Ascending aorta (tissue), 2 donors: ENCODE results near the gene PLD3. TPM values are rescaled to one million over a fixed set of nuclear protein-coding genes. Genes with fewer than 3 reads are reported as not detected.

Experiments
- DNase-seq, 2 donors: peaks; one replicate each; pipeline ENCODE4 v3.0.0-alpha.2; 2019; ENCODE audit warnings: low spot score in 2 of 2
- H3K27ac ChIP-seq, 2 donors: fragments of 200-600 bp; sonication (generic); one replicate each; pipeline ENCODE4 v1.5.1; 2016 to 2017; ENCODE audit warnings: mild to moderate bottlenecking in 1 of 2
- H3K27me3 ChIP-seq: fragments of 200-600 bp; sonication (generic); one replicate; pipeline ENCODE4 v1.5.1; 2017
- H3K36me3 ChIP-seq, 2 donors: fragments of 200-600 bp; sonication (generic); one replicate each; pipeline ENCODE4 v1.5.1; 2016
- H3K4me1 ChIP-seq, 2 donors: fragments of 200-600 bp; sonication (generic); one replicate each; pipeline ENCODE4 v1.5.1; 2016 to 2017; ENCODE audit warnings: mild to moderate bottlenecking in 1 of 2
- H3K4me3 ChIP-seq, 2 donors: fragments of 200-600 bp; sonication (generic); one replicate each; pipeline ENCODE4 v1.5.1; 2016 to 2017; ENCODE audit warnings: mild to moderate bottlenecking in 1 of 2
- H3K9me3 ChIP-seq, 2 donors: fragments of 200-600 bp; sonication (generic); one replicate each; pipeline ENCODE4 v1.5.1; 2016
- intact Hi-C: fragments of 100-400 bp; cut with DNase I; formaldehyde crosslinking; loops from one replicate; pipeline ENCODE4 v1.15.1; 2023
- total RNA-seq: library from RNA; depleted of rRNA; stranded (reverse); fragments of >200 nt; gene quantifications from one replicate; pipeline ENCODE4 v1.1.0, GENCODE V29; 2016
- TF ChIP-seq, protein P1 (sequence below), 3 experiments: fragments of 200-600 bp in 2 of 3; fragments of 450-650 bp in 1 of 3; sonication (generic) in 2 of 3; IDR thresholded peaks; one replicate each; pipeline ENCODE4 v1.5.1; 2016 to 2019; ENCODE audit warnings: antibody characterized with exemption in 3 of 3, mild to moderate bottlenecking in 1 of 3, moderate library complexity in 1 of 3

The PLD3 gene
- total RNA-seq, 1 donor from 2014 or later: 345 TPM

GRCh38 chr19:40379446-40380198, 31.1 kb downstream of the PLD3 start:
- H3K4me3 ChIP-seq: no peak overlapping the region
- peaks cover 31 to 45% of the 10 kb centered on the region in 2 donors for H3K36me3 ChIP-seq
- no peak overlapping the region for H3K27ac ChIP-seq
- no peaks in the 10 kb centered on the region for H3K4me1 ChIP-seq
- H3K9me3 ChIP-seq: no peaks in the 10 kb centered on the region
- DNase-seq: no peak
- TF ChIP-seq, protein P1, sequence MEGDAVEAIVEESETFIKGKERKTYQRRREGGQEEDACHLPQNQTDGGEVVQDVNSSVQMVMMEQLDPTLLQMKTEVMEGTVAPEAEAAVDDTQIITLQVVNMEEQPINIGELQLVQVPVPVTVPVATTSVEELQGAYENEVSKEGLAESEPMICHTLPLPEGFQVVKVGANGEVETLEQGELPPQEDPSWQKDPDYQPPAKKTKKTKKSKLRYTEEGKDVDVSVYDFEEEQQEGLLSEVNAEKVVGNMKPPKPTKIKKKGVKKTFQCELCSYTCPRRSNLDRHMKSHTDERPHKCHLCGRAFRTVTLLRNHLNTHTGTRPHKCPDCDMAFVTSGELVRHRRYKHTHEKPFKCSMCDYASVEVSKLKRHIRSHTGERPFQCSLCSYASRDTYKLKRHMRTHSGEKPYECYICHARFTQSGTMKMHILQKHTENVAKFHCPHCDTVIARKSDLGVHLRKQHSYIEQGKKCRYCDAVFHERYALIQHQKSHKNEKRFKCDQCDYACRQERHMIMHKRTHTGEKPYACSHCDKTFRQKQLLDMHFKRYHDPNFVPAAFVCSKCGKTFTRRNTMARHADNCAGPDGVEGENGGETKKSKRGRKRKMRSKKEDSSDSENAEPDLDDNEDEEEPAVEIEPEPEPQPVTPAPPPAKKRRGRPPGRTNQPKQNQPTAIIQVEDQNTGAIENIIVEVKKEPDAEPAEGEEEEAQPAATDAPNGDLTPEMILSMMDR (IDR thresholded peaks at IDR 0.05): no peak
- intact Hi-C loops: no loop called here
- H3K27me3 ChIP-seq: no peaks in the 10 kb centered on the region

- DNase-seq: no peak
- H3K9me3 ChIP-seq: no peaks in the 10 kb centered on the region
- H3K4me3 ChIP-seq: no peak overlapping the region
- intact Hi-C loops: no loop called here
- no peaks in the 10 kb centered on the region for H3K4me1 ChIP-seq
- H3K27me3 ChIP-seq: no peaks in the 10 kb centered on the region
- H3K27ac ChIP-seq: no peak overlapping the region
- TF ChIP-seq, protein P1 (IDR thresholded peaks at IDR 0.05): no peak
- peaks cover 24 to 40% of the 10 kb centered on the region in 2 donors for H3K36me3 ChIP-seq
Observed at GRCh38 chr19:40380199-40381037, 31.9 kb downstream of the PLD3 start.

GRCh38 chr19:40381321-40381720, 32.8 kb downstream of the PLD3 start:
- Histone ChIP-seq H3K27ac (no peak overlapping the region), H3K4me3 (no peak overlapping the region), H3K27me3 (no peaks in the 10 kb centered on the region), H3K4me1 (no peaks in the 10 kb centered on the region), H3K9me3 (no peaks in the 10 kb centered on the region), H3K36me3 (peaks cover 23 to 33% of the 10 kb centered on the region in 2 donors)
- no peak for DNase-seq
- TF ChIP-seq, protein P1 (IDR thresholded peaks at IDR 0.05): no peak
- intact Hi-C loops: no loop called here

DNA sequence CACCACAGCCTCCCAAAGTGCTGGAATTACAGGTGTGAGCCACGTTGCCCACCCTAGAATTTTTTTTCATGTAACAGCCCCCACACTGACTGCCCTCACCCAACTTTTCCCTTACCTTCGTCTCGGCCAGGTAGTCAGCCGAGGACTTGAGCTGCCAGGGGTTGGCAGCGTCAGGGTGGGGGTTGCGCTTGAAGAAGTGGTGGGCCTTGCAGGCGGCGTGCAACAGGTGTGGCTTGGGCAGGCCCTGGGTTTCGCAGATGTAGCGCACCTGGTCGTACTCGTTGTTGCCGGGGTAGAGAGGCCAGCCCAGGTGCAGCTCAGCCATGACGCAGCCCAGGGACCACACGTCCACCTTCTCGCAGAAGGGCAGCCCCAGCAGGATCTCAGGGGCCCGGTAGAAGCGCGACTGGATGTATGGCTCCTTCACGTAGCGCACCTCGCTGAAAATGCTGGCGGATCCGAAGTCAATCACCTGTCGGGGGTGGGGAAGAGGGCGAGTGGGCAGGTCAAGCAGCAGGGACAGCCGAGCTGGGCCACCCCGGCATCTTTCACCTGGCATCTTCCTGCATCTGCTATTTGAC, 35.3 kb downstream of the PLD3 start:
- no peak overlapping the region for H3K4me3 ChIP-seq
- H3K27me3 ChIP-seq: no peaks in the 10 kb centered on the region
- H3K36me3 ChIP-seq: peaks cover 12 to 13% of the 10 kb centered on the region in 2 donors
- TF ChIP-seq, protein P1 (IDR thresholded peaks at IDR 0.05): no peak
- H3K4me1 ChIP-seq: no peaks in the 10 kb centered on the region
- H3K9me3 ChIP-seq: no peaks in the 10 kb centered on the region
- H3K27ac ChIP-seq: no peak overlapping the region
- DNase-seq: no peak
- intact Hi-C loops: no loop called here

- Histone ChIP-seq H3K9me3 (no peaks in the 10 kb centered on the region), H3K36me3 (no peaks in the 10 kb centered on the region), H3K4me1 (no peaks in the 10 kb centered on the region), H3K27ac (no peak overlapping the region), H3K4me3 (no peak overlapping the region), H3K27me3 (no peaks in the 10 kb centered on the region)
- intact Hi-C loops: no loop called here
- DNase-seq: no peak
- TF ChIP-seq, protein P1 (IDR thresholded peaks at IDR 0.05): no peak
Observed at GRCh38 chr19:40387155-40387554, 38.7 kb downstream of the PLD3 start.
